PC-3 (cell line): ENCODE measurements around the gene HBP1. TPM values are rescaled to one million over a fixed set of nuclear protein-coding genes. Genes with fewer than 3 reads are reported as not detected.

ENCODE experiments used
- ATAC-seq: fragments of 200-7000 bp; cut with Tn5 transposase; 2 replicates; pipeline ENCODE4 v1.9.1; 2020; ENCODE audit warnings: mild to moderate bottlenecking, moderate library complexity
- BruUV-seq: library from RNA; stranded (reverse); fragments of 400-500 nt; replicated peaks from 2 replicates; lab custom pipeline; 2021; lab: Mats Ljungman, UMichigan
- CTCF ChIA-PET: fragments of 300-600 bp; sonication (Branson Sonifier 250); formaldehyde crosslinking; loops from one replicate; lab custom pipeline; 2022; ENCODE audit warnings: antibody characterized with exemption; lab: Charles Lee
- POLR2A ChIA-PET: fragments of 300-600 bp; sonication (Branson Sonifier 250); formaldehyde crosslinking; loops from one replicate; lab custom pipeline; 2022; ENCODE audit warnings: antibody characterized with exemption; ENCODE audit not compliant: unreplicated experiment; lab: Charles Lee
- DNase-seq: peaks from one replicate; pipeline ENCODE4 v3.0.0-alpha.2; 2015
- H2AFZ ChIP-seq: fragments of 300-600 bp; sonication (generic); 2 replicates; pipeline ENCODE4 v1.6.0; 2016; ENCODE audit warnings: antibody characterized with exemption, low read length
- H3F3A ChIP-seq: fragments of 300-600 bp; sonication (generic); one replicate; pipeline ENCODE4 v1.6.0; 2017; ENCODE audit warnings: antibody characterized with exemption, low read length, control low read depth, mild to moderate bottlenecking; ENCODE audit not compliant: unreplicated experiment
- H3K27ac ChIP-seq: fragments of 300-600 bp; sonication (generic); 2 replicates; pipeline ENCODE4 v1.5.1; 2016; ENCODE audit warnings: mild to moderate bottlenecking, low read length
- H3K27me3 ChIP-seq: fragments of 300-600 bp; sonication (generic); 2 replicates; pipeline ENCODE4 v1.6.1; 2016; ENCODE audit warnings: low read length, mixed read lengths
- H3K36me3 ChIP-seq: fragments of 300-600 bp; sonication (generic); 2 replicates; pipeline ENCODE4 v1.6.1; 2016; ENCODE audit warnings: low read depth, mixed run types, low read length, mixed read lengths
- H3K4me1 ChIP-seq: fragments of 300-600 bp; sonication (generic); 2 replicates; pipeline ENCODE4 v1.5.1; 2016; ENCODE audit warnings: low read length; ENCODE audit not compliant: insufficient read depth
- H3K4me2 ChIP-seq: fragments of 300-600 bp; sonication (generic); 2 replicates; pipeline ENCODE4 v1.6.0; 2016; ENCODE audit warnings: low read length
- H3K4me3 ChIP-seq: fragments of 300-600 bp; sonication (generic); 2 replicates; pipeline ENCODE4 v1.5.1; 2016; ENCODE audit warnings: mild to moderate bottlenecking, low read length, mixed read lengths
- H3K79me2 ChIP-seq: fragments of 300-600 bp; sonication (generic); 2 replicates; pipeline ENCODE4 v1.6.1; 2017; ENCODE audit warnings: low read length, mixed read lengths
- H3K9ac ChIP-seq: fragments of 300-600 bp; sonication (generic); 2 replicates; pipeline ENCODE4 v1.6.0; 2016; ENCODE audit warnings: mild to moderate bottlenecking, low read length
- H3K9me2 ChIP-seq: fragments of 300-600 bp; sonication (generic); replicated peaks from 2 replicates; pipeline ENCODE4 v1.6.1; 2016; ENCODE audit warnings: mixed run types, low read length, mixed read lengths
- H3K9me3 ChIP-seq: fragments of 300-600 bp; sonication (generic); 2 replicates; pipeline ENCODE4 v1.6.1; 2016; ENCODE audit warnings: low read length, mixed read lengths
- H4K20me1 ChIP-seq: fragments of 300-600 bp; sonication (generic); 2 replicates; pipeline ENCODE4 v1.6.1; 2016; ENCODE audit warnings: low read length, mixed read lengths
- CTCF ChIP-seq: fragments of 300-600 bp; sonication (generic); conservative IDR thresholded peaks from 2 replicates; pipeline ENCODE4 v1.5.1; 2017; ENCODE audit warnings: antibody characterized with exemption, low read depth, mild to moderate bottlenecking, low read length
- EZH2 ChIP-seq: fragments of 300-600 bp; sonication (generic); IDR thresholded peaks from one replicate; pipeline ENCODE4 v1.6.1; 2017; ENCODE audit warnings: antibody characterized with exemption, mild to moderate bottlenecking, low read length; ENCODE audit not compliant: unreplicated experiment
- EZH2phosphoT487 ChIP-seq: fragments of 300-600 bp; sonication (generic); IDR thresholded peaks from 2 replicates; pipeline ENCODE4 v1.6.1; 2018; ENCODE audit warnings: mild to moderate bottlenecking, antibody characterized with exemption, low read length, borderline replicate concordance
- intact Hi-C: fragments of 100-400 bp; cut with micrococcal nuclease; formaldehyde crosslinking; loops from 2 replicates; pipeline ENCODE4 v1.9.0; 2023
- total RNA-seq: library from RNA; depleted of rRNA; stranded (reverse); fragments of >200 nt; gene quantifications from 2 replicates; pipeline ENCODE4 v1.2.3, GENCODE V29; 2014; rRNA removed

Gene HBP1
- total RNA-seq, 1 experiment from 2014 or later: 13.0 TPM

GRCh38 chr7:107251963-107252362 lies 83.2 kb downstream of the HBP1 start:
- no peaks in the 10 kb centered on the region for H4K20me1 ChIP-seq
- ChIA-PET POLR2A (no interaction called here), CTCF (no interaction called here)
- no peak overlapping the region for H3K4me3 ChIP-seq
- no peak overlapping the region for H3K4me2 ChIP-seq
- no peaks in the 10 kb centered on the region for H3K9me3 ChIP-seq
- H3K9me2 ChIP-seq: no peaks in the 10 kb centered on the region
- no TSS peak for BruUV-seq
- intact Hi-C loops: no loop called here
- H3K27ac ChIP-seq: no peak overlapping the region
- H3F3A ChIP-seq: no peaks in the 10 kb centered on the region
- H3K4me1 ChIP-seq: no peaks in the 10 kb centered on the region
- no peak overlapping the region for H2AFZ ChIP-seq
- no peak overlapping the region for H3K9ac ChIP-seq
- ATAC-seq (no peak), DNase-seq (no peak)
- no peaks in the 10 kb centered on the region for H3K27me3 ChIP-seq
- no peak for TF ChIP-seq EZH2
- no peak for TF ChIP-seq EZH2phosphoT487
- TF ChIP-seq CTCF: no peak
- H3K79me2 ChIP-seq: no peaks in the 10 kb centered on the region
- H3K36me3 ChIP-seq: no peaks in the 10 kb centered on the region

Other genes starting within 250 kb of the HBP1 start
- gene PRKAR2B, start 124.3 kb upstream of the HBP1 start, total RNA-seq: 0.29 and 1.5 TPM in 2 replicates